ENCODE results near the gene COMP.

GRCh38 chr19:18791315-18791678 lies 192 bp upstream of the COMP start:
- TF ChIP-seq, protein P1, sequence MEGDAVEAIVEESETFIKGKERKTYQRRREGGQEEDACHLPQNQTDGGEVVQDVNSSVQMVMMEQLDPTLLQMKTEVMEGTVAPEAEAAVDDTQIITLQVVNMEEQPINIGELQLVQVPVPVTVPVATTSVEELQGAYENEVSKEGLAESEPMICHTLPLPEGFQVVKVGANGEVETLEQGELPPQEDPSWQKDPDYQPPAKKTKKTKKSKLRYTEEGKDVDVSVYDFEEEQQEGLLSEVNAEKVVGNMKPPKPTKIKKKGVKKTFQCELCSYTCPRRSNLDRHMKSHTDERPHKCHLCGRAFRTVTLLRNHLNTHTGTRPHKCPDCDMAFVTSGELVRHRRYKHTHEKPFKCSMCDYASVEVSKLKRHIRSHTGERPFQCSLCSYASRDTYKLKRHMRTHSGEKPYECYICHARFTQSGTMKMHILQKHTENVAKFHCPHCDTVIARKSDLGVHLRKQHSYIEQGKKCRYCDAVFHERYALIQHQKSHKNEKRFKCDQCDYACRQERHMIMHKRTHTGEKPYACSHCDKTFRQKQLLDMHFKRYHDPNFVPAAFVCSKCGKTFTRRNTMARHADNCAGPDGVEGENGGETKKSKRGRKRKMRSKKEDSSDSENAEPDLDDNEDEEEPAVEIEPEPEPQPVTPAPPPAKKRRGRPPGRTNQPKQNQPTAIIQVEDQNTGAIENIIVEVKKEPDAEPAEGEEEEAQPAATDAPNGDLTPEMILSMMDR (IDR thresholded peaks at IDR 0.05) = no peak
- TF ChIP-seq ZFX (IDR thresholded peaks at IDR 0.05; ENCODE audit: borderline replicate concordance) = no peak

All from 22Rv1 (cell line).